Measurements from ENCODE around the gene TNFSF13B. TPM values are rescaled to one million over a fixed set of nuclear protein-coding genes. Genes with fewer than 3 reads are reported as not detected.
"Not testable (repeated sequence)": the region's sequence is repeated elsewhere in the genome, so short reads cannot be mapped to it uniquely, and the experiment has no call there.

Gene TNFSF13B
- total RNA-seq (2014; rRNA removed; shearing (Covaris generic)): 1.1 TPM in 2 replicates

- DNase-seq (ENCODE audit: low read depth): peak; percentile 26
These were observed at the start of gene TNFSF13B for GRCh38 chr13:108269601-108270328. Gene TNFSF13B (plus strand): TSS chr13:108269718. CDS start chr13:108269896, 178 bp downstream.

- peak; percentile 3 for DNase-seq (ENCODE audit: low read depth)
These were observed 49.5 kb upstream of the TNFSF13B start for GRCh38 chr13:108220041-108220440.

- no peak for DNase-seq (ENCODE audit: low read depth)
These were observed 45.6 kb upstream of the TNFSF13B start for GRCh38 chr13:108223687-108224503.

GRCh38 chr13:108225440-108225839, 44.1 kb upstream of the TNFSF13B start:
- DNase-seq (ENCODE audit: low read depth): no peak

- DNase-seq (ENCODE audit: low read depth): no peak
These were observed 43.3 kb upstream of the TNFSF13B start for GRCh38 chr13:108226184-108226583.

- DNase-seq (ENCODE audit: low read depth): peak; percentile 25
These were observed 41.8 kb upstream of the TNFSF13B start for GRCh38 chr13:108227651-108228272.

- DNase-seq (ENCODE audit: low read depth): no peak
These were observed 39.1 kb upstream of the TNFSF13B start for GRCh38 chr13:108230377-108230776.

GRCh38 chr13:108249150-108249549, 20.4 kb upstream of the TNFSF13B start:
- DNase-seq (ENCODE audit: low read depth): no peak

- DNase-seq (ENCODE audit: low read depth): no peak
These were observed 12.3 kb upstream of the TNFSF13B start for GRCh38 chr13:108257248-108257647.

- DNase-seq (ENCODE audit: low read depth): no peak
These were observed 5.7 kb upstream of the TNFSF13B start for GRCh38 chr13:108263621-108264355.

- no peak for DNase-seq (ENCODE audit: low read depth)
These were observed 3.1 kb upstream of the TNFSF13B start for GRCh38 chr13:108266321-108266990.

GRCh38 chr13:108267347-108267746, 2.2 kb upstream of the TNFSF13B start:
- no peak for DNase-seq (ENCODE audit: low read depth)

GRCh38 chr13:108267855-108268254, 1.7 kb upstream of the TNFSF13B start:
- not testable (repeated sequence) for DNase-seq (ENCODE audit: low read depth)

GRCh38 chr13:108268466-108269112, 929 bp upstream of the TNFSF13B start:
- DNase-seq (ENCODE audit: low read depth): no peak

GRCh38 chr13:108270442-108270841, 924 bp downstream of the TNFSF13B start:
- DNase-seq (ENCODE audit: low read depth): no peak

- peak; percentile 3 for DNase-seq (ENCODE audit: low read depth)
These were observed 2.8 kb downstream of the TNFSF13B start for GRCh38 chr13:108272333-108272732.

- DNase-seq (ENCODE audit: low read depth): no peak
These were observed 4.1 kb downstream of the TNFSF13B start for GRCh38 chr13:108273429-108274118.

GRCh38 chr13:108274718-108275117, 5.2 kb downstream of the TNFSF13B start:
- no peak for DNase-seq (ENCODE audit: low read depth)

- no peak for DNase-seq (ENCODE audit: low read depth)
These were observed 6.5 kb downstream of the TNFSF13B start for GRCh38 chr13:108276060-108276459.

- no peak for DNase-seq (ENCODE audit: low read depth)
These were observed 8.9 kb downstream of the TNFSF13B start for GRCh38 chr13:108278466-108278865.
